HepG2 (cell line): ENCODE results near the gene GABRB1. TPM values are rescaled to one million over a fixed set of nuclear protein-coding genes. Genes with fewer than 3 reads are reported as not detected.

ENCODE experiments used
- ARHGAP35 ChIP-seq: sonication (generic); formaldehyde crosslinking; IDR thresholded peaks from 2 replicates; pipeline ENCODE4 v1.9.0; 2022; ENCODE audit warnings: mild to moderate bottlenecking, inconsistent platforms, moderate library complexity, missing genetic modification reagents, borderline replicate concordance
- ARID3A ChIP-seq: IDR thresholded peaks from 2 replicates; pipeline ENCODE4 v1.6.1; 2012; ENCODE audit warnings: low read depth, low read length, improper control_type of control experiment
- BCL6 ChIP-seq: IDR thresholded peaks from 2 replicates; pipeline ENCODE4 v1.6.1; 2016; ENCODE audit warnings: missing genetic modification reagents, missing compliant biosample characterization
- CREB1 ChIP-seq, 2 experiments: fragments of 450-650 bp in 1 of 2; IDR thresholded peaks; 2 replicates each; pipeline ENCODE4 v1.6.1; 2016 to 2017; ENCODE audit warnings: control low read depth in 1 of 2, mild to moderate bottlenecking in 1 of 2, missing compliant biosample characterization in 1 of 2, missing genetic modification characterization in 1 of 2
- DR1 ChIP-seq: sonication (generic); formaldehyde crosslinking; IDR thresholded peaks from 2 replicates; pipeline ENCODE4 v1.8.0; 2021; ENCODE audit warnings: mild to moderate bottlenecking, missing genetic modification reagents, inconsistent platforms
- GLMP ChIP-seq: sonication (generic); formaldehyde crosslinking; IDR thresholded peaks from 2 replicates; pipeline ENCODE4 v1.9.0; 2021; ENCODE audit warnings: missing genetic modification reagents, mild to moderate bottlenecking, borderline replicate concordance
- HCFC1 ChIP-seq: fragments of 150-350 bp; IDR thresholded peaks from 2 replicates; pipeline ENCODE4 v1.6.1; 2014; ENCODE audit warnings: low read depth, low read length
- HINFP ChIP-seq: sonication (generic); formaldehyde crosslinking; IDR thresholded peaks from 2 replicates; pipeline ENCODE4 v1.4.0; 2020; ENCODE audit warnings: low read depth, mild to moderate bottlenecking, missing genetic modification reagents
- KDM6A ChIP-seq: IDR thresholded peaks from 2 replicates; pipeline ENCODE4 v1.6.1; 2016; ENCODE audit warnings: low read depth
- NFKB2 ChIP-seq: sonication (generic); formaldehyde crosslinking; IDR thresholded peaks from 2 replicates; pipeline ENCODE4 v1.4.0; 2020; ENCODE audit warnings: missing genetic modification reagents, borderline replicate concordance
- PCBP2 ChIP-seq: fragments of 200-400 bp; formaldehyde crosslinking; optimal IDR thresholded peaks from 2 replicates; pipeline ENCODE3; 2018; ENCODE audit warnings: low read length, low read depth; ENCODE audit not compliant: poor library complexity, severe bottlenecking
- POGZ ChIP-seq: sonication (generic); formaldehyde crosslinking; IDR thresholded peaks from 2 replicates; pipeline ENCODE4 v1.4.0; 2020; ENCODE audit warnings: mild to moderate bottlenecking, missing genetic modification reagents
- POLR2AphosphoS2 ChIP-seq: IDR thresholded peaks from 2 replicates; pipeline ENCODE4 v1.6.1; 2011; ENCODE audit warnings: low read depth, low read length, improper control_type of control experiment
- RFX5 ChIP-seq: IDR thresholded peaks from 2 replicates; pipeline ENCODE4 v1.6.1; 2011; ENCODE audit warnings: low read depth, low read length, improper control_type of control experiment
- SMAD1 ChIP-seq: sonication (generic); formaldehyde crosslinking; IDR thresholded peaks from 2 replicates; pipeline ENCODE4 v1.4.0; 2020; ENCODE audit warnings: missing genetic modification reagents, low read depth, mild to moderate bottlenecking, borderline replicate concordance
- SRSF4 ChIP-seq: fragments of 200-400 bp; formaldehyde crosslinking; IDR thresholded peaks from one replicate; pipeline ENCODE4 v1.6.1; 2018; ENCODE audit warnings: mild to moderate bottlenecking, low read depth, low read length, moderate library complexity; ENCODE audit not compliant: poor library complexity, severe bottlenecking
- XBP1 ChIP-seq: sonication (generic); formaldehyde crosslinking; IDR thresholded peaks from 2 replicates; pipeline ENCODE4 v1.5.0; 2020; ENCODE audit warnings: missing genetic modification reagents
- ZBTB39 ChIP-seq: sonication (generic); formaldehyde crosslinking; IDR thresholded peaks from 2 replicates; pipeline ENCODE4 v1.5.0; 2020; ENCODE audit warnings: missing genetic modification reagents
- ZFY ChIP-seq: sonication (generic); formaldehyde crosslinking; IDR thresholded peaks from 2 replicates; pipeline ENCODE4 v1.4.0; 2020; ENCODE audit warnings: missing genetic modification reagents
- ZNF12 ChIP-seq: sonication (generic); formaldehyde crosslinking; IDR thresholded peaks from 2 replicates; pipeline ENCODE4 v1.5.0; 2020; ENCODE audit warnings: missing genetic modification reagents
- ZNF432 ChIP-seq: sonication (generic); formaldehyde crosslinking; IDR thresholded peaks from 2 replicates; pipeline ENCODE4 v1.5.0; 2020; ENCODE audit warnings: missing genetic modification reagents, mild to moderate bottlenecking, borderline replicate concordance
- ZNF446 ChIP-seq: sonication (generic); formaldehyde crosslinking; IDR thresholded peaks from 2 replicates; pipeline ENCODE4 v1.5.0; 2020; ENCODE audit warnings: mild to moderate bottlenecking, missing genetic modification reagents
- ZNF484 ChIP-seq: sonication (generic); formaldehyde crosslinking; IDR thresholded peaks from 2 replicates; pipeline ENCODE4 v1.5.1; 2020; ENCODE audit warnings: mild to moderate bottlenecking, low read depth, missing genetic modification reagents, borderline replicate concordance
- ZNF614 ChIP-seq: IDR thresholded peaks from 2 replicates; pipeline ENCODE4 v1.6.1; 2018; ENCODE audit warnings: missing biosample characterization, missing genetic modification reagents, inconsistent platforms, borderline replicate concordance
- polyA plus RNA-seq, 8 experiments: library from polyadenylated mRNA; depleted of rRNA in 3 of 8; stranded (reverse) in 7 of 8; unstranded in 1 of 8; fragments of >200 nt; fragmentation: Illumina TruSeq in 4 of 8; extraction: Trizol in 4 of 8; gene quantifications; 2 replicates each; pipeline versions ENCODE4 v1.2.1 to v1.2.3, GENCODE V29; 2011 to 2016; ENCODE audit warnings: low read depth in 4 of 8, missing spikeins in 1 of 8, mixed read lengths in 1 of 8; ENCODE audit not compliant: insufficient read depth in 1 of 8
- total RNA-seq, 5 experiments: library from RNA; depleted of rRNA; stranded (reverse); fragments of >200 nt; fragmentation: Illumina TruSeq; extraction: Trizol; gene quantifications; 2 replicates each; pipeline ENCODE4 v1.2.3, GENCODE V29; 2016; ENCODE audit warnings: low read depth in 1 of 5

Gene GABRB1
- total and polyA plus RNA-seq, 2 of the 13 experiments (the other 11 are each of a cell fraction or from before 2014, with no cell fraction given), result not detected

- TF ChIP-seq NFKB2 (CRISPR knock-in tag), result peak; percentile 77; the same call in 1 of the 2 replicates
- TF ChIP-seq CREB1 (IDR thresholded peaks at IDR 0.05), result peak; percentile 17; the same call in 1 of the 2 replicates
- no peak for TF ChIP-seq CREB1 (CRISPR knock-in tag; IDR thresholded peaks at IDR 0.05)
- no peak for TF ChIP-seq POLR2AphosphoS2
- TF ChIP-seq POGZ (CRISPR knock-in tag), result peak; percentile 98
- TF ChIP-seq ZNF484, result no peak
- peak; percentile 84; the same call in 1 of the 2 replicates for TF ChIP-seq ARHGAP35 (CRISPR knock-in tag)
- TF ChIP-seq RFX5, result no peak
- TF ChIP-seq ZNF12, result no peak
- TF ChIP-seq ZNF432 (CRISPR knock-in tag), result no peak
- no peak for TF ChIP-seq SMAD1
- TF ChIP-seq BCL6 (CRISPR knock-in tag), result no peak
- no peak for TF ChIP-seq ARID3A
- TF ChIP-seq DR1 (CRISPR knock-in tag), result peak; percentile 77
- no peak for TF ChIP-seq ZBTB39 (CRISPR knock-in tag)
- TF ChIP-seq HINFP, result no peak
- TF ChIP-seq SRSF4, result no peak
- TF ChIP-seq KDM6A (CRISPR knock-in tag), result no peak
- no peak for TF ChIP-seq HCFC1
- no peak for TF ChIP-seq PCBP2
- TF ChIP-seq XBP1 (CRISPR knock-in tag), result no peak
- peak; percentile 81; the same call in 1 of the 2 replicates for TF ChIP-seq ZNF614 (CRISPR knock-in tag)
- TF ChIP-seq ZNF446 (CRISPR knock-in tag), result peak; percentile 35; the same call in 1 of the 2 replicates
- TF ChIP-seq ZFY, result peak; percentile 88
- TF ChIP-seq GLMP (CRISPR knock-in tag), result no peak
These were observed 432.0 kb downstream of the GABRB1 start, which contains the start of gene COMMD8 (continued) for GRCh38 chr4:47463235-47463956.
